Esophagus muscularis mucosa (tissue), 3 donors: ENCODE data around the gene DNAJB13.

ENCODE experiments used
- POLR2A ChIP-seq: fragments of 450-650 bp; IDR thresholded peaks from one replicate; pipeline ENCODE4 v1.6.1; 2017; ENCODE audit warnings: antibody characterized with exemption, moderate library complexity, mild to moderate bottlenecking, low read depth
- POLR2AphosphoS5 ChIP-seq, 2 donors: sonication (generic); formaldehyde crosslinking; IDR thresholded peaks; one replicate each; pipeline ENCODE4 v1.6.1; 2017; ENCODE audit warnings: antibody characterized with exemption in 2 of 2
- TF ChIP-seq, protein P1 (sequence below), 3 experiments: fragments of 200-600 bp in 2 of 3; fragments of 450-650 bp in 1 of 3; sonication (generic) in 2 of 3; IDR thresholded peaks; one replicate each; pipeline ENCODE4 v1.5.1; 2017 to 2019; ENCODE audit warnings: antibody characterized with exemption in 3 of 3, mild to moderate bottlenecking in 2 of 3, moderate library complexity in 1 of 3

- TF ChIP-seq POLR2AphosphoS5 (IDR thresholded peaks at IDR 0.05): no peak
- TF ChIP-seq, protein P1, sequence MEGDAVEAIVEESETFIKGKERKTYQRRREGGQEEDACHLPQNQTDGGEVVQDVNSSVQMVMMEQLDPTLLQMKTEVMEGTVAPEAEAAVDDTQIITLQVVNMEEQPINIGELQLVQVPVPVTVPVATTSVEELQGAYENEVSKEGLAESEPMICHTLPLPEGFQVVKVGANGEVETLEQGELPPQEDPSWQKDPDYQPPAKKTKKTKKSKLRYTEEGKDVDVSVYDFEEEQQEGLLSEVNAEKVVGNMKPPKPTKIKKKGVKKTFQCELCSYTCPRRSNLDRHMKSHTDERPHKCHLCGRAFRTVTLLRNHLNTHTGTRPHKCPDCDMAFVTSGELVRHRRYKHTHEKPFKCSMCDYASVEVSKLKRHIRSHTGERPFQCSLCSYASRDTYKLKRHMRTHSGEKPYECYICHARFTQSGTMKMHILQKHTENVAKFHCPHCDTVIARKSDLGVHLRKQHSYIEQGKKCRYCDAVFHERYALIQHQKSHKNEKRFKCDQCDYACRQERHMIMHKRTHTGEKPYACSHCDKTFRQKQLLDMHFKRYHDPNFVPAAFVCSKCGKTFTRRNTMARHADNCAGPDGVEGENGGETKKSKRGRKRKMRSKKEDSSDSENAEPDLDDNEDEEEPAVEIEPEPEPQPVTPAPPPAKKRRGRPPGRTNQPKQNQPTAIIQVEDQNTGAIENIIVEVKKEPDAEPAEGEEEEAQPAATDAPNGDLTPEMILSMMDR (IDR thresholded peaks at IDR 0.05): no peak
- no peak for TF ChIP-seq POLR2A
Measured at GRCh38 chr11:73995731-73996130, 44.9 kb downstream of the DNAJB13 start.
